K562 (cell line): Measurements from ENCODE around the gene CABLES1. TPM values are rescaled to one million over a fixed set of nuclear protein-coding genes. Genes with fewer than 3 reads are reported as not detected.

Experiments
- ATAC-seq: fragments of 200-7000 bp; cut with Tn5 transposase; 3 replicates; pipeline ENCODE4 v1.9.1; 2020; ENCODE audit warnings: moderate library complexity
- BruUV-seq: library from RNA; stranded (reverse); fragments of 400-500 nt; replicated peaks from 2 replicates; lab custom pipeline; 2021; lab: Mats Ljungman, UMichigan
- CTCF ChIA-PET: fragments of 300-600 bp; formaldehyde crosslinking; extraction: SDS; loops from one replicate; lab custom pipeline; 2021; ENCODE audit warnings: low intra/inter-chr PET ratio; lab: Yijun Ruan, JAX
- POLR2A ChIA-PET: fragments of 300-600, 350-650 bp; sonication (Branson Sonifier 250); formaldehyde crosslinking; extraction: SDS; loops from one replicate; lab custom pipeline; 2021; ENCODE audit warnings: antibody characterized with exemption, inconsistent platforms; lab: Yijun Ruan, JAX
- DNase-seq, 4 experiments: peaks; one replicate each; pipeline versions ENCODE4 v3.0.0 to v3.0.0-alpha.2; 2011 to 2018; ENCODE audit warnings: low spot score in 3 of 4, mixed read lengths in 3 of 4; ENCODE audit errors: extremely low read depth in 1 of 4
- FAIRE-seq: peaks from 2 replicates; lab custom pipeline; 2011; peaks lifted over from hg19 to GRCh38; lab: Jason Lieb, UNC
- H2AFZ ChIP-seq: 2 replicates; pipeline ENCODE4 v1.6.0; 2011; ENCODE audit warnings: low read depth, low read length, control low read depth, inconsistent platforms
- H3K27ac ChIP-seq: fragments of 200-600 bp; 3 replicates; pipeline ENCODE4 v1.8.0; 2011; ENCODE audit warnings: low read depth, mild to moderate bottlenecking, control low read depth, inconsistent platforms, low read length, moderate library complexity, mixed read lengths; ENCODE audit errors: extremely low read depth
- H3K27me3 ChIP-seq, 2 experiments: fragments of 300-600 bp in 1 of 2; 2 replicates in 1 of 2; 3 replicates in 1 of 2; pipeline versions ENCODE4 v1.6.0 to v1.8.0; 2011; ENCODE audit warnings: inconsistent platforms in 2 of 2, low read length in 2 of 2, mild to moderate bottlenecking in 1 of 2, mixed read lengths in 1 of 2, moderate library complexity in 1 of 2; ENCODE audit not compliant: control insufficient read depth in 2 of 2, insufficient read depth in 2 of 2
- H3K36me3 ChIP-seq: fragments of 300-600 bp; 3 replicates; pipeline ENCODE4 v1.8.0; 2011; ENCODE audit warnings: mild to moderate bottlenecking, low read length, inconsistent platforms; ENCODE audit not compliant: control insufficient read depth, insufficient read depth
- H3K4me1 ChIP-seq, 2 experiments: fragments of 200-600 bp in 1 of 2; replicated peaks in 1 of 2; 2 replicates in 1 of 2; 3 replicates in 1 of 2; pipeline versions ENCODE4 v1.5.1 to v1.8.0; 2011; ENCODE audit warnings: inconsistent platforms in 2 of 2, low read length in 2 of 2, mild to moderate bottlenecking in 1 of 2, mixed read lengths in 1 of 2, moderate library complexity in 1 of 2; ENCODE audit not compliant: control insufficient read depth in 2 of 2, insufficient read depth in 2 of 2
- H3K4me2 ChIP-seq: 2 replicates; pipeline ENCODE4 v1.6.1; 2011; ENCODE audit warnings: low read length, control low read depth, inconsistent platforms, mixed read lengths; ENCODE audit not compliant: insufficient read depth
- H3K4me3 ChIP-seq: fragments of 200-600 bp; sonication (generic), shearing (Covaris generic); 2 replicates; pipeline ENCODE4 v1.5.1; 2016; ENCODE audit warnings: control low read depth, inconsistent platforms
- H3K79me2 ChIP-seq: fragments of 200-600 bp; 3 replicates; pipeline ENCODE4 v1.8.0; 2011; ENCODE audit warnings: low read length, inconsistent platforms; ENCODE audit not compliant: control insufficient read depth, insufficient read depth
- H3K9ac ChIP-seq, 2 experiments: 2 replicates each; pipeline versions ENCODE4 v1.6.0 to v1.6.1; 2011; ENCODE audit warnings: low read depth in 2 of 2, low read length in 2 of 2, control low read depth in 1 of 2, inconsistent platforms in 1 of 2, mild to moderate bottlenecking in 1 of 2, mixed read lengths in 1 of 2; ENCODE audit not compliant: insufficient read depth in 1 of 2
- H3K9me1 ChIP-seq: one replicate; pipeline ENCODE4 v1.6.0; 2011; ENCODE audit warnings: inconsistent platforms, mild to moderate bottlenecking, low read length, moderate library complexity; ENCODE audit not compliant: control insufficient read depth, insufficient read depth
- H3K9me3 ChIP-seq: replicated peaks from 2 replicates; pipeline ENCODE4 v1.5.1; 2011; ENCODE audit warnings: low read depth, low read length, inconsistent platforms; ENCODE audit not compliant: control insufficient read depth, insufficient read depth
- H4K20me1 ChIP-seq: replicated peaks from 2 replicates; pipeline ENCODE4 v1.6.1; 2011; ENCODE audit warnings: low read length, inconsistent platforms, mixed read lengths; ENCODE audit not compliant: control insufficient read depth, insufficient read depth
- ATF7 ChIP-seq: fragments of 450-650 bp; IDR thresholded peaks from 2 replicates; pipeline ENCODE4 v1.7.1; 2014; ENCODE audit warnings: mild to moderate bottlenecking, moderate library complexity
- CSDE1 ChIP-seq, 2 experiments: fragments of 450-650 bp; IDR thresholded peaks; 2 replicates each; pipeline ENCODE4 v1.6.1; 2016; ENCODE audit warnings: mild to moderate bottlenecking in 1 of 2
- EZH2 ChIP-seq: IDR thresholded peaks from 2 replicates; pipeline ENCODE4 v1.6.1; 2012; ENCODE audit warnings: low read depth, mild to moderate bottlenecking, inconsistent platforms, low read length, borderline replicate concordance
- HLTF ChIP-seq: fragments of 450-650 bp; IDR thresholded peaks from 2 replicates; pipeline ENCODE4 v1.6.1; 2016
- KAT2B ChIP-seq: IDR thresholded peaks from one replicate; pipeline ENCODE4 v1.6.1; 2012; ENCODE audit warnings: low read depth, mild to moderate bottlenecking, control low read depth, inconsistent platforms, low read length, moderate library complexity
- KDM1A ChIP-seq, 2 experiments: fragments of 450-650 bp; IDR thresholded peaks; 2 replicates each; pipeline ENCODE4 v1.6.1; 2016; ENCODE audit warnings: mild to moderate bottlenecking in 2 of 2
- MECOM ChIP-seq: fragments of 250-450 bp; sonication (Bioruptor Pico); IDR thresholded peaks from 2 replicates; pipeline ENCODE4 v1.8.0; 2022; ENCODE audit warnings: inconsistent platforms
- MEF2A ChIP-seq: IDR thresholded peaks from 2 replicates; pipeline ENCODE4 v1.6.1; 2011; ENCODE audit warnings: low read depth, mild to moderate bottlenecking, low read length, moderate library complexity; ENCODE audit not compliant: control insufficient read depth
- NFXL1 ChIP-seq: fragments of 450-650 bp; formaldehyde crosslinking; IDR thresholded peaks from 2 replicates; pipeline ENCODE4 v1.4.0; 2021; ENCODE audit warnings: mild to moderate bottlenecking
- NR0B1 ChIP-seq: fragments of 450-650 bp; IDR thresholded peaks from one replicate; pipeline ENCODE4 v1.6.1; 2018; ENCODE audit warnings: mild to moderate bottlenecking, moderate library complexity; ENCODE audit not compliant: partially characterized antibody
- NR1H2 ChIP-seq: sonication (generic); formaldehyde crosslinking; IDR thresholded peaks from 2 replicates; pipeline ENCODE4 v1.4.0; 2020; ENCODE audit warnings: mild to moderate bottlenecking, missing genetic modification reagents
- PREB ChIP-seq: sonication (generic); formaldehyde crosslinking; IDR thresholded peaks from 2 replicates; pipeline ENCODE4 v1.8.1; 2023; ENCODE audit warnings: mild to moderate bottlenecking, missing genetic modification reagents
- PTRF ChIP-seq: fragments of 450-650 bp; IDR thresholded peaks from 2 replicates; pipeline ENCODE4 v1.6.1; 2016; ENCODE audit warnings: mild to moderate bottlenecking, missing genetic modification characterization, missing compliant biosample characterization
- RBM15 ChIP-seq: fragments of 200-400 bp; formaldehyde crosslinking; IDR thresholded peaks from 2 replicates; pipeline ENCODE4 v1.6.1; 2018; ENCODE audit warnings: mild to moderate bottlenecking, low read length, moderate library complexity; ENCODE audit not compliant: insufficient read depth
- RBM22 ChIP-seq: fragments of 200-400 bp; formaldehyde crosslinking; IDR thresholded peaks from 2 replicates; pipeline ENCODE4 v1.6.1; 2018; ENCODE audit warnings: low read length, low read depth; ENCODE audit not compliant: poor library complexity, severe bottlenecking
- SMARCA5 ChIP-seq: fragments of 450-650 bp; IDR thresholded peaks from 2 replicates; pipeline ENCODE4 v1.6.1; 2016
- TBP ChIP-seq: optimal IDR thresholded peaks from 2 replicates; pipeline ENCODE3; 2011; ENCODE audit warnings: low read depth, low read length, improper control_type of control experiment
- ZBED1 ChIP-seq: IDR thresholded peaks from 2 replicates; pipeline ENCODE4 v1.6.1; 2014
- ZBTB26 ChIP-seq: fragments of 450-650 bp; formaldehyde crosslinking; IDR thresholded peaks from 2 replicates; pipeline ENCODE4 v1.4.0; 2022; ENCODE audit warnings: missing genetic modification characterization
- ZNF12 ChIP-seq: sonication (generic); formaldehyde crosslinking; IDR thresholded peaks from 2 replicates; pipeline ENCODE4 v1.4.0; 2020; ENCODE audit warnings: mild to moderate bottlenecking, missing genetic modification reagents
- WGBS: fragments of 100-300 bp; shearing (Covaris generic); methylation state at CpG from one replicate; pipeline ENCODE4 v1.1.6; 2016; ENCODE audit warnings: low coverage, mixed read lengths; ENCODE audit not compliant: insufficient coverage; ENCODE audit errors: missing lambda C conversion rate; 5-methylcytosine and 5-hydroxymethylcytosine counted together
- in situ Hi-C: fragments of 300-500 bp; cut with MboI; formaldehyde crosslinking; loops from 4 replicates; pipeline ENCODE4 v1.15.0; 2018; ENCODE audit warnings: inconsistent platforms, mixed read lengths
- intact Hi-C: fragments of 100-400 bp; cut with micrococcal nuclease; formaldehyde crosslinking; loops from 2 replicates; pipeline ENCODE4 v1.14.2; 2022
- polyA plus RNA-seq, 8 experiments: library from polyadenylated mRNA; depleted of rRNA in 4 of 8; stranded (reverse) in 5 of 8; unstranded in 3 of 8; fragments of >200 nt; fragmentation: Nextera tagmentation in 2 of 8; fragmentation: Illumina TruSeq in 1 of 8; extraction: Ambion mirVana in 2 of 8; extraction: Trizol in 1 of 8; gene quantifications; 2 replicates each; pipeline versions ENCODE4 v1.2.1 to v1.2.3, GENCODE V29; 2011 to 2014; ENCODE audit warnings: inconsistent platforms in 1 of 8, missing spikeins in 1 of 8
- total RNA-seq, 7 experiments: library from RNA; depleted of rRNA in 6 of 7; stranded (reverse); fragments of >200 nt in 6 of 7; fragmentation: Illumina TruSeq in 2 of 7; extraction: Trizol in 2 of 7; gene quantifications; 2 replicates each; pipeline versions ENCODE4 v1.2.1 to v1.2.3, GENCODE V29; 2011 to 2021; ENCODE audit warnings: low replicate concordance in 1 of 7

CABLES1 gene
- total and polyA plus RNA-seq, 9 of the 15 experiments (the other 6 are each of a cell fraction or from before 2014, with no cell fraction given), result 0.04 to 0.10 (median 0.06) TPM; not detected in 3

GRCh38 chr18:23145621-23146020 lies 10.3 kb downstream of the CABLES1 start:
- TF ChIP-seq KAT2B (no peak), ZBTB26 (CRISPR knock-in tag) (no peak), NR0B1 (no peak), RBM22 (no peak), KDM1A (IDR thresholded peaks at IDR 0.05) (no peak), ZNF12 (no peak), NFXL1 (CRISPR knock-in tag) (no peak), ZBED1 (no peak), SMARCA5 (no peak), MECOM (CRISPR knock-in tag) (no peak), MEF2A (no peak), TBP (no peak), ATF7 (no peak), NR1H2 (CRISPR knock-in tag) (no peak), CSDE1 (IDR thresholded peaks at IDR 0.05) (no peak), PTRF (no peak), HLTF (no peak), PREB (CRISPR knock-in tag) (no peak), RBM15 (no peak), EZH2 (no peak)

More at GRCh38 chr18:23145621-23146020, 10.3 kb downstream of the CABLES1 start:
- H3K4me3 ChIP-seq, result no peak overlapping the region
- in situ Hi-C loops (no loop called here), intact Hi-C loops (no loop called here)
- no peak for FAIRE-seq
- H3K79me2 ChIP-seq, result no peaks in the 10 kb centered on the region
- H3K9me3 ChIP-seq, result no peaks in the 10 kb centered on the region; the same call in 1 of the 2 replicates
- no peak for DNase-seq
- CTCF ChIA-PET, result no interaction called here
- no peak overlapping the region for H3K27ac ChIP-seq
- POLR2A ChIA-PET, result interaction anchor here (0.7 kb wide), 1 partner anchor 26 kb away, joined by 7 read pairs; no protein-coding TSS in a partner anchor
- H3K9me1 ChIP-seq, result peaks cover 3% of the 10 kb centered on the region
- H4K20me1 ChIP-seq, result no peaks in the 10 kb centered on the region
- WGBS, result 17% methylated on average over 5 of the region's 5 CpGs
- peaks cover 11 to 12% of the 10 kb centered on the region in 2 experiments; a peak in 4 of 5 replicates for H3K4me1 ChIP-seq
- no peak overlapping the region for H3K9ac ChIP-seq
- no TSS peak for BruUV-seq
- peaks cover 14 to 45% of the 10 kb centered on the region in 2 experiments for H3K27me3 ChIP-seq
- no peak overlapping the region for H3K4me2 ChIP-seq
- H3K36me3 ChIP-seq, result no peaks in the 10 kb centered on the region
- ATAC-seq, result no peak
- H2AFZ ChIP-seq, result no peak overlapping the region
